ENCODE data around the gene SF3A2.

Gene SF3A2

GRCh38 chr19:2208975-2209374, 27.6 kb upstream of the SF3A2 start:
- no peak for DNase-seq

DNA sequence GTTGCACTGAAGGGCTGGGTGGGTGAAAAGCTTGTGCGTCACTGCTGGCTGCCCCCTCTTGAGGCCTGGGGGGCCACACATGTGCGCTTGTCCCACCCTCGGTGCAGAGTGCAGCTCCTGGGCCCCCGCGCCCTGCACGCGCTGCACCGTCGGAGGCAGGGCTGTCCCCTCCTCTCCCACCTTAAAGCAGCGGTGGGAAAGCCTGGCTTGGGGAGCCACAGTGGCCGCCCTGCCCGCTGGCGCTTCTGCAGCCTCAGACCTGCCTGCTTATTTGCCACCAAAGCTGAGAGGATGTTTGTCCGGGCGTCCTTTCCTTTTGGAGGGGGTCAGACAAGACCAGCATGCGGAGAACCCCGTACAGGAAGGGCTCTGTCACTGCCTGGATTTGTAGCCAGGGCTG, 27.2 kb upstream of the SF3A2 start:
- DNase-seq: no peak

GRCh38 chr19:2210206-2210605, 26.4 kb upstream of the SF3A2 start:
- DNase-seq: no peak

- no peak for DNase-seq
These were observed 25.5 kb upstream of the SF3A2 start for GRCh38 chr19:2210987-2211740.

GRCh38 chr19:2212861-2213711, 23.5 kb upstream of the SF3A2 start:
- no peak for DNase-seq

DNA sequence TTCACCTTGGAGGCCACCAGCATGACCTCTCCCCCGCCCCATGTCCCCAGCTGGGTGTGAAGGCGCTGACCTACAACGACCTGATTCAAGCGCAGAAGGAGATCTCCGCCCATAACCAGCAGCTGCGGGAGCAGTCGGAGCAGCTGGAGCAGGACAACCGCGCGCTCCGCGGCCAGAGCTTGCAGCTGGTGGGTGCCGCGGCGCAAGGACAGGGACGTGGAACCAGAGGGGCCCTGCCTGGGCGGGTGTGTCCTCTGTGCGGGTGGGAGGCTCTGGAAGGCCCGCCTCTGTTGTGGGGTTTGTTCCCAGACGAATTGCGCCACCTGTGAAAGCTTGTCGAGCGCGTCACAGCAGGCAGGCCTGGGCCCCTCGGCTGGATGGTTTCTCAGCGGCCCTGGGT, 22.8 kb upstream of the SF3A2 start:
- no peak for DNase-seq

DNA sequence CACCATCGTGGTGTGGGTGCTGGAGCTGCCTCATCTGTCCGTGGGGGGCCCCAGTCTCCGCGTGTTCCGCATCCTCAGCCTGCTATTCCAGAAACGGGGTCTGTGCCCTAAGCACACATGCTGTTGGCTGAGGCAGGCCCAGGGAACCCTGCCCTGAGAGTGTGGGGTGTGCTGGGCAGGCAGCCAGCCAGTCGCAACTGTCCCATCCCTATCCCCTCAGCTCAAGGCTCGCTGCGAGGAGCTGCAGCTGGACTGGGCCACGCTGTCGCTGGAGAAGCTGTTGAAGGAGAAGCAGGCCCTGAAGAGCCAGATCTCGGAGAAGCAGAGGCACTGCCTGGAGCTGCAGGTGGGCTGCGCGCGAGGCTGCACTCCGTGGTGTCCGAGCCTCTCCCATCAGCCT, 22.4 kb upstream of the SF3A2 start:
- DNase-seq: no peak

GRCh38 chr19:2215281-2215751, 21.3 kb upstream of the SF3A2 start:
- DNase-seq: no peak

DNA sequence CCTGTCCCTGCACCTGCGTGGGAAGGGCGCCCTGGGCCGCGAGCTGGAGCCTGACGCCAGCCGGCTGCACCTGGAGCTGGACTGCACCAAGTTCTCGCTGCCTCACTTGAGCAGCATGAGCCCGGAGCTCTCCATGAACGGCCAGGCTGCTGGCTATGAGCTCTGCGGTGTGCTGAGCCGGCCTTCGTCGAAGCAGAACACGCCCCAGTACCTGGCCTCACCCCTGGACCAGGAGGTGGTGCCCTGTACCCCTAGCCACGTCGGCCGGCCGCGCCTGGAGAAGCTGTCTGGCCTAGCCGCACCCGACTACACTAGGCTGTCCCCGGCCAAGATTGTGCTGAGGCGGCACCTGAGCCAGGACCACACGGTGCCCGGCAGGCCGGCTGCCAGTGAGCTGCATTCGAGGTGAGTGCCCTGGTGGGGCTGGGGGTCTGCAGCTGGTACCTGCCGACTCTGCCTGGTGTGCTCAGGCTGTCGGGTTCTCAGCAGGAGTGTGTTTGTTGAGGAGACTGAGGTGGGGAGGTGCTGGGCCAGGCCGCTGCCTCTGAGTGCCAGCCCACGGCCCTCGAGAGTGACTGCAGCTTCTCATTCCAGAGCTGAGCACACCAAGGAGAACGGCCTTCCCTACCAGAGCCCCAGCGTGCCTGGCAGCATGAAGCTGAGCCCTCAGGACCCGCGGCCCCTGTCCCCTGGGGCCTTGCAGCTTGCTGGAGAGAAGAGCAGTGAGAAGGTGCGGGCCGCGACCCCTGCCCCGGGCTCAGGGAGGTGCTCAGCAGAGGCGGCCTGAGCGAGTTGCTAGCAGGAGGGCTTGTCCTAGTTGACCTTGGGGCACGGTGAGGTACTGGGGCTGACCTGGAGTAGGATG, 20.0 kb upstream of the SF3A2 start:
- DNase-seq: no peak

- no peak for DNase-seq
These were observed 19.0 kb upstream of the SF3A2 start for GRCh38 chr19:2217591-2217990.

DNA sequence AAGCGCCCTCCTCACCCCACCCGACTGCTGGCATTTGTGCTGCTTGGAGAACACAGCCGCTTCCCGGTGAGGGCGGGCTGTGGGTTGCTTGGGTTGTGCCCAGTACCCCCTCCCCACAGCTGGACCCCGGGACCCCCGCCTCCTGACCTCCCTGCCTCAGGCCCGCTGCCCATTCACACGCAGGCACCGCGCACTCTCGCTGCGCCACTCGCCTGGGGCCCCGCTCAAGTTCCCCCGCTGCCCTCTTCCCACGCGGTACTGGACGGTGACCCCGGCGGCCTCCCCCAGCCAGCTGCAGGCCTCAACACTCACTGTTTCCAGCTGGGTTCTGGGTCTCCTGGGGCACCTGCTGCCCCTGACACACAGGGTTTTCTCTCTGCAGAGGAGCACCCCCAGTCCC, 16.9 kb upstream of the SF3A2 start:
- DNase-seq: no peak

- no peak for DNase-seq
These were observed 15.3 kb upstream of the SF3A2 start for GRCh38 chr19:2221250-2221831.

GRCh38 chr19:2221918-2222317, 14.7 kb upstream of the SF3A2 start:
- no peak for DNase-seq

- no peak for DNase-seq
These were observed 13.2 kb upstream of the SF3A2 start for GRCh38 chr19:2223391-2223790.

GRCh38 chr19:2223959-2224358, 12.7 kb upstream of the SF3A2 start:
- no peak for DNase-seq

- no peak for DNase-seq
These were observed 11.8 kb upstream of the SF3A2 start for GRCh38 chr19:2224754-2225349.

- DNase-seq: no peak
These were observed 11.1 kb upstream of the SF3A2 start for GRCh38 chr19:2225415-2226050.

DNA sequence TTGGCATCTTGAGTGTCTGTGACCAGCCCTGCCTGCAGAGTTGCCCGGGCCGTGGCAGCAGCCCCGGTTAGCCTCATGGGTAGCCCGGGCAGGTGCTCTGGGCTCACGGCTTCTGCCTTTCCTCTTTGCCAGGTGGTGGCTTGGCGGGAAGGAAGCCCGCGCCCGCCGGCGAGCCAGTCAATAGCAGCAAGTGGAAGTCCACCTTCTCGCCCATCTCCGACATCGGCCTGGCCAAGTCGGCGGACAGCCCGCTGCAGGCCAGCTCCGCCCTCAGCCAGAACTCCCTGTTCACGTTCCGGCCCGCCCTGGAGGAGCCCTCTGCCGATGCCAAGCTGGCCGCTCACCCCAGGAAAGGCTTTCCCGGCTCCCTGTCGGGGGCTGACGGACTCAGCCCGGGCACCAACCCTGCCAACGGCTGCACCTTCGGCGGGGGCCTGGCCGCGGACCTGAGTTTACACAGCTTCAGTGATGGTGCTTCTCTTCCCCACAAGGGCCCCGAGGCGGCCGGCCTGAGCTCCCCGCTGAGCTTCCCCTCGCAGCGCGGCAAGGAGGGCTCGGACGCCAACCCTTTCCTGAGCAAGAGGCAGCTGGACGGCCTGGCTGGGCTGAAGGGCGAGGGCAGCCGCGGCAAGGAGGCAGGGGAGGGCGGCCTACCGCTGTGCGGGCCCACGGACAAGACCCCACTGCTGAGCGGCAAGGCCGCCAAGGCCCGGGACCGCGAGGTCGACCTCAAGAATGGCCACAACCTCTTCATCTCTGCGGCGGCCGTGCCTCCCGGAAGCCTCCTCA, 10.4 kb upstream of the SF3A2 start:
- DNase-seq: no peak

DNA sequence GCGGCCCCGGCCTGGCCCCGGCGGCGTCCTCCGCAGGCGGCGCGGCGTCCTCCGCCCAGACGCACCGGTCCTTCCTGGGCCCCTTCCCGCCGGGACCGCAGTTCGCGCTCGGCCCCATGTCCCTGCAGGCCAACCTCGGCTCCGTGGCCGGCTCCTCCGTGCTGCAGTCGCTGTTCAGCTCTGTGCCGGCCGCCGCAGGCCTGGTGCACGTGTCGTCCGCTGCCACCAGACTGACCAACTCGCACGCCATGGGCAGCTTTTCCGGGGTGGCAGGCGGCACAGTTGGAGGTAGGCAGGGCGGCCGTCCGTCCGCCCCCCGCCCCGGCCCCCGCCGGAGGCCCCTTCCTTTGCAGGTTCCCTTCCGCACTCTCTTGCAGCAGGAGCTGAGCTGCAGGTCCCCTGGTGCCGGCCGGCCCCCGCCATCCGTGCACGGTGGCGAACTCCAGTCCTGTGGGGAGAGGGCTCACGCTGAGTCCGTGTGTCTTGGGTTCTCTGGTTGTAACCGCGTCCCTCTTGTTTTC, 9.7 kb upstream of the SF3A2 start:
- DNase-seq: no peak

GRCh38 chr19:2227415-2228156, 9.0 kb upstream of the SF3A2 start:
- DNase-seq: no peak

Data from NCI-H1092 treated with DMSO at 0.1 percent for 48 hours (cell line).